GM20000 (cell line): ENCODE data around the gene RGS9.

ENCODE experiments used
- DNase-seq: peaks from one replicate; pipeline ENCODE4 v3.0.0; 2012; ENCODE audit warnings: low spot score
- CTCF ChIP-seq: IDR thresholded peaks from 2 replicates; pipeline ENCODE4 v1.5.1; 2012; ENCODE audit warnings: mild to moderate bottlenecking, control low read depth; ENCODE audit errors: extremely low read depth, missing control alignments

Gene RGS9

GRCh38 chr17:65259281-65259680, 122.1 kb downstream of the RGS9 start:
- no peak for TF ChIP-seq CTCF
- DNase-seq = no peak

GRCh38 chr17:65259696-65260485, 122.7 kb downstream of the RGS9 start:
- no peak for TF ChIP-seq CTCF

DNA sequence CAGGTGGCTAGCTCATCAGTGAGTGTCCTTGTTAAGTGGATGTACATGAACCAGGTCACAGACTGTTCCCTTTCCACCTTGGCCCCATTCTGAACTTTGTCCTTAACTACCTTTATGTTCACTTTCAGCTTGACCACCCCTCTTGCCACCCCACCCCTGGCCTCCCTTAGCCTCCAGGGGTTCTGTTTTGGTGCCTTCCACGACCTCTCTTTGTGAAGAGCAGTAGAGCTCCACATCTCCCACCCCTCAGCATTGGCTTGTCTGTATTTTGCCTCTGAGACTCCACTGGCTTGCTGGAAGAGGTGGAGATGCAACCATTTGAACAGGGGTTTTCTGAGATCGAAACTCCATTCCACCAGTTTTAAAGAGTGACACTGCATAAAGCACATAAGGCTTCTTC, 123.5 kb downstream of the RGS9 start:
- no peak for DNase-seq
- no peak for TF ChIP-seq CTCF

More at GRCh38 chr17:65259696-65260485, 122.7 kb downstream of the RGS9 start:
- DNase-seq = no peak

GRCh38 chr17:65261152-65261551, 124.0 kb downstream of the RGS9 start:
- no peak for DNase-seq
- TF ChIP-seq CTCF = no peak

GRCh38 chr17:65261682-65262636, 124.8 kb downstream of the RGS9 start:
- no peak for DNase-seq
- TF ChIP-seq CTCF = no peak

- no peak for TF ChIP-seq CTCF
These were observed 128.1 kb downstream of the RGS9 start for GRCh38 chr17:65265276-65265675.

GRCh38 chr17:65268832-65269231, 131.7 kb downstream of the RGS9 start:
- no peak for DNase-seq
- TF ChIP-seq CTCF = no peak

More at GRCh38 chr17:65265276-65265675, 128.1 kb downstream of the RGS9 start:
- DNase-seq = no peak
